NCI-H2227 treated with DMSO at 0.1 percent for 48 hours (cell line): ENCODE results near the gene ARHGAP21.
"Not testable (repeated sequence)": the region's sequence is repeated elsewhere in the genome, so short reads cannot be mapped to it uniquely, and the experiment has no call there.

Experiments
- DNase-seq: peaks from one replicate; lab custom pipeline; 2025; lab: John Stamatoyannopoulos, UW

Gene ARHGAP21

DNA sequence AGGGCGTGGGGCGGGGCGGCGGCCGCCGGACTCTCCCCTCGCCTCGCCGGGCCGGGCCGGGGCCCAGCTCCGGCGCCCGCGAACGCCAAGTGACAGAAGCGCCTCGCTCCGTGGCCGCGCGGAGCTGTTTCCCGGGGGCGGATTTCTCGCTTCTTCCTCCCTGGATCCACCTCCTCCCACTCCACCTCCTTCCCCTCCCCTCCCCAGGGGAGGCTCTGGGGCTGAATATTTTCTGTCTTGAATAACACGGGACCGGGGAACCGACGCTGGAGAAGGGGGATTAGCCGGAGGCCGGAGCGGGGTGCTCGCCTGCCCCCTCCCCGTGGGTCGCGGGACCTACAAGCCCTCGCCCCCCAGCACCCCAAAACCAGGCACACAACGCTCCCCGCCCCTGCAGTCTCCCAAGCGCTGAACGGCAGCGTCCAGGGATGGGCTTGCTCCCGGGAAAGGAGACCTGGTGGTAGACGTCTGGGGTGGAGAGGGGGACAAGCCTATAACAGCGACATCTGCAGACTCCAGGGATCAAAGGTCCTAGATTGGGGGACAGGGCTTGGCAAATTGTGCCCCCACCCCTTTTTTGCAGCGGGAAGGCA, at the start of gene ARHGAP21:
ARHGAP21 (minus strand) TSS at position 100 of the 593 bp plus-strand sequence. CDS start 1,988 bp downstream, outside the sequence.
- DNase-seq: no peak

DNA sequence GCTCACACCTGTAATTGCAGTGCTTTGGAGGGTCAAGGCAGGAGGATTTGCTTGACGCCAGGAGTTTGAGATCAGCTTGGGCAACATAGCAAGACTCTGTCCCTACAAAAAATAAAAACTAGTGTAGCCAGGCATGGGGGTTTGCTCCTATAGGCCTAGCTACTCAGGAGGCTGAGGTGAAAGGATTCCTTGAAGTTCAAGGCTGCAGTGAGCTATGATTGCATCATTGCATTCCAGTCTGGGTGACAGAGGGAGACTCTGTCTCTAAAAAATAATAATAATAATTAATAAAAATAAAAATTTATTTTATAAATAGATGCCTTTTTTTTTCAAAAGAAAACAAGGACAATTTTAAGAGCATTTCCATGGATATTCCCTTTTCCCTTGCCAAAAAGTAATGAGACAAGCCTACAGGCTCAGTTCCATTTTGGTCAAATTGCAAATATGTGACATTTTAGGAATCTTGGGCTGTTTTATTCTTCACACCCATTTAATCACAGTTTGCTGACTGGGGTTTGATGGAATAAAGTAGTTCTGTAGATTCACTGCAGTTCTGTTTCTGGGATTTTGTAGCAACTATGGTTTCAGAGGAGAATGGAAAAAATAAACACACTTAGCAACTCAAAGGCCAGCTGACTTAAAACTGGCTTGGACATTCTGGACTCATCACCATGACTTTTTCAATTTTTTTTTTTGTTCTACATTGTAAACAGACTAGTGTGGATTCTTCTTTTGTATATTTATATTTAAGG, 48.4 kb upstream of the ARHGAP21 start:
- DNase-seq: no peak

GRCh38 chr10:24764991-24765390, 41.3 kb upstream of the ARHGAP21 start:
- DNase-seq: not testable (repeated sequence)

- DNase-seq: no peak
Measured at GRCh38 chr10:24762966-24763623, 39.4 kb upstream of the ARHGAP21 start.

GRCh38 chr10:24762161-24762924, 38.7 kb upstream of the ARHGAP21 start:
- no peak for DNase-seq

DNA sequence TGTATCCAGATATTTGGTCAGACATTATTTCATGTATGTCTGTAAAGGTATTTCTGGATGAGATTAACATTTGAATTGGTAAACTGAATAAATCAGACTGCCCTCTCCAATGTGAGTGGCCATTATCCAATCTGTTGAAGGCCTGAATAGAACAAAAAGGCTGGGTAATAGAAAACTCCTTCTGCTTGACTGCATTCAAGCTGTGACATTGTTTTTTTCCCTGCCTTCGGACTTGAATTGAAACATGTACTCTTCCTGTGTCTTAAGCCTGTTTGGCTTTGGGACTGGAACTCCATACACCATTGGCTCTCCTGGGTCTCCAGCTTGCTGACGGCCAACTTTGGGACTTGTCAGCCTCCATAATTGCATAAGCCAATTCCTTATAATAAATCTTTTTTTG, 36.0 kb upstream of the ARHGAP21 start:
- no peak for DNase-seq

- DNase-seq: not testable (repeated sequence)
Measured at GRCh38 chr10:24758254-24758653, 34.6 kb upstream of the ARHGAP21 start.

DNA sequence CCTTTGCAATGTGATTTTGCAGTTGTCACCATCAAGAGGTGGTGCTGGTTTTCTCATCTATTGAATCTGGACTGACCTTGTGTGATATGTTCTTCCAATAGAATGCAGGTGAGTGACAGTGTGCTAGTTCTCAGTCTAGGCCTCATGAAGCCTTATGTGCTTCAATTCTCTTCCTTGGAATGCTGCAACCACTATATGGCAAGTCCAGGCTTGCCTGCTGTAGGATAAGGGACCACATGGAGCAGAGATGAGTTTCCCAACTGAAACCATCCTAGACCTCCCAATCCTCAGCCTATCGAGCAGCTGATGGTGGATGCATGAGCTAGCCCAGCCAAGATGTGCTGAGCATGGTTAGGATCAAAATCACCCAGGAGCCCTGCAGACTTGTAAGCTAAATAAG, 32.6 kb upstream of the ARHGAP21 start:
- no peak for DNase-seq

GRCh38 chr10:24751716-24752115, 28.0 kb upstream of the ARHGAP21 start:
- no peak for DNase-seq

GRCh38 chr10:24750695-24751094, 27.0 kb upstream of the ARHGAP21 start:
- DNase-seq: no peak

- DNase-seq: no peak
Measured at GRCh38 chr10:24748214-24748613, 24.5 kb upstream of the ARHGAP21 start.

- DNase-seq: no peak
Measured at GRCh38 chr10:24744946-24745345, 21.3 kb upstream of the ARHGAP21 start.

DNA sequence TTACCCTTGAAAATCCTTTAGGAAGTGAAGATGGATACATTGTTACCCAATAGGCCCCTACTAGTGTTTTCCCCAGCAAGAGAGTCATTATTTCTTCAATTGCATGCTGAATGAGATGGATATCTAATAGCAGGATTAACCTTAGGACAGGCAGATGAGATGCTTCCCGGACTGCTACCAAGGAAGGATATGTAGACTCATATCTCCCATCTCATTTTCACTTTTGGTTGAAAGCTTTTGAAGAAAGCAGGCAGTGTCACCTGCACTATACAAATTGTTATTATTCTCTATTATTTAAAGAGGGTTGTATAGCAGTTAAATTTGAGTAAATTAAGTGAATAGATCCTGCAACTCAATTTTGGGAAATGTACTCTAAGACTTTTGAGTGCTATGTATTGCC, 17.0 kb upstream of the ARHGAP21 start:
- DNase-seq: no peak

- DNase-seq: no peak
Measured at GRCh38 chr10:24737001-24737400, 13.3 kb upstream of the ARHGAP21 start.

- no peak for DNase-seq
Measured at GRCh38 chr10:24731942-24732341, 8.3 kb upstream of the ARHGAP21 start.

- no peak for DNase-seq
Measured at GRCh38 chr10:24730811-24731210, 7.1 kb upstream of the ARHGAP21 start.

DNA sequence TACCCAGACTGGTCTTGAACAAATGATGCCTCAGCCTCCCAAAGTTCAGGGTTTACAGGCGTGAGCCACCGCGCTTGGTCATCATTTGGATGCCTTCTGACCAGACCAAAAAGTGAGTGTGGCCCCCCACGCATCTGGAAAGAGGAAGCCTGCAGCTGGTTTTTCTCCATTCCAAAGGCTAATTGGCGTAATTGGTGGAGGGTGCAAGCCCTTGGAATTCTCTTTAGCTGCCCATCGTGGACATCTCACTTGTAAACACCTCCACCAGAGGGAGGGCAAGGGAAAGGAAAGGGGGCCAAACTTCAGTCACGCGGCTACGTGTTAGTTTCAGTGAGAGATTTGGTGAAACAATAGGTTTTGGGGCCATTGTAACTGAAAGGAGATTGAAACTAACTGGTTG, 4.1 kb upstream of the ARHGAP21 start:
- DNase-seq: no peak

DNA sequence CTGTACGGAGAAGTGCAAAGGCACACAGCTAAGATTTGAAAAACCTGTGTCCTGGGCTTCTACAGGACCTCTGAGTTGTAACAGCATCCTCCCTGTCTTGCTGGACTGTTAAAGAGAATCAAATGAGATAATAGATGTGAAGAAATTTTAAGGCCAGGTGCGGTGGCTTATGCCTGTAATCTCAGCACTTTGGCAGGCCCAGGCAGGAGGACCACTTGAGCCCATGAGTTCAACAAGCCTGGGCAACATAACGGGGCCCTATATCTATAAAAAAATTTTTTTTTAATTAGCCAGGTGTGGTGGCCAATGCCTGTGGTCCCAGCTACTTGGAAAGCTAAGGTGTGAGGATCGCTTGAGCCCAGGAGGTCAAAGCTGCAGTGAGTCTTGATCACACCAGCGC, 2.9 kb upstream of the ARHGAP21 start:
- no peak for DNase-seq

GRCh38 chr10:24726029-24726428, 2.3 kb upstream of the ARHGAP21 start:
- DNase-seq: not testable (repeated sequence)

- DNase-seq: peak; percentile 88
Measured at GRCh38 chr10:24724381-24725228, 918 bp upstream of the ARHGAP21 start.

GRCh38 chr10:24723386-24723787, 300 bp downstream of the ARHGAP21 start:
- no peak for DNase-seq
